Spleen (tissue), 7 donors: ENCODE measurements around the gene NPB.

ENCODE experiments used
- CTCF ChIP-seq, 11 experiments: fragments of 200-600 bp in 7 of 11; fragments of 450-650 bp in 4 of 11; sonication (generic) in 4 of 11; IDR thresholded peaks in 8 of 11; conservative IDR thresholded peaks in 3 of 11; 1 replicate in 7 of 11; 2 replicates in 4 of 11; pipeline versions ENCODE4 v1.4.0 to v1.8.0; 2016 to 2021; ENCODE audit warnings: antibody characterized with exemption in 11 of 11, inconsistent platforms in 4 of 11, mild to moderate bottlenecking in 1 of 11
- POLR2A ChIP-seq, 3 donors: fragments of 450-650 bp; IDR thresholded peaks; one replicate each; pipeline ENCODE4 v1.5.1; 2017; ENCODE audit warnings: antibody characterized with exemption in 3 of 3, mild to moderate bottlenecking in 1 of 3
- POLR2AphosphoS5 ChIP-seq, 3 donors: sonication (generic); formaldehyde crosslinking; IDR thresholded peaks; one replicate each; pipeline ENCODE4 v1.5.1; 2017; ENCODE audit warnings: antibody characterized with exemption in 3 of 3
- donor health status: DM: no; HTN: no; CAD: no; lungs with moderate emphysema.
- donor health status: DM: no; HTN: no; CAD: no.
- donor health status: DM: no; HTN: no; CAD: no.

GRCh38 chr17:81869221-81870130 is 32.6 kb upstream of the NPB start:
- TF ChIP-seq CTCF (IDR thresholded peaks at IDR 0.05 in 8 of 11, conservative IDR thresholded peaks at IDR 0.05 in 3 of 11) (peak; percentile 69 to 97 (median 89)), POLR2A (IDR thresholded peaks at IDR 0.05) (no peak), POLR2AphosphoS5 (IDR thresholded peaks at IDR 0.05) (peak in 2 of 3 donors; percentile 33 to 78)
